Endothelial cell of umbilical vein (primary cell): ENCODE data around the gene TMEM229B. TPM values are rescaled to one million over a fixed set of nuclear protein-coding genes. Genes with fewer than 3 reads are reported as not detected.

Source experiments
- BruUV-seq: library from RNA; stranded (reverse); fragments of 400-500 nt; replicated peaks from 2 replicates; lab custom pipeline; 2021; lab: Mats Ljungman, UMichigan
- CTCF ChIA-PET: fragments of 300-600, 350-600 bp; sonication (Branson Sonifier 250); formaldehyde crosslinking; loops from one replicate; lab custom pipeline; 2021; ENCODE audit warnings: antibody characterized with exemption, inconsistent platforms; lab: Charles Lee
- POLR2A ChIA-PET: fragments of 300-600, 350-600 bp; sonication (Branson Sonifier 250); formaldehyde crosslinking; loops from one replicate; lab custom pipeline; 2021; ENCODE audit warnings: antibody characterized with exemption, inconsistent platforms; lab: Charles Lee
- DNase-seq: peaks from one replicate; pipeline ENCODE4 v3.0.0-alpha.2; 2011; ENCODE audit warnings: low read depth, low spot score
- FAIRE-seq: peaks from 2 replicates; lab custom pipeline; 2011; peaks lifted over from hg19 to GRCh38; lab: Jason Lieb, UNC
- H2AFZ ChIP-seq: 2 replicates; pipeline ENCODE4 v1.6.0; 2012; ENCODE audit warnings: low read depth, low read length, control low read depth, inconsistent platforms
- H3K27ac ChIP-seq: 2 replicates; pipeline ENCODE4 v1.5.1; 2011; ENCODE audit warnings: low read depth, mild to moderate bottlenecking, control low read depth, low read length, moderate library complexity; ENCODE audit not compliant: insufficient read depth
- H3K27me3 ChIP-seq, 2 experiments: 2 replicates each; pipeline versions ENCODE4 v1.6.0 to v1.6.1; 2011; ENCODE audit warnings: low read length in 2 of 2, mixed read lengths in 1 of 2; ENCODE audit not compliant: control insufficient read depth in 2 of 2, insufficient read depth in 2 of 2
- H3K36me3 ChIP-seq, 2 experiments: 2 replicates in 1 of 2; 3 replicates in 1 of 2; pipeline ENCODE4 v1.5.1; 2011; ENCODE audit warnings: low read length in 2 of 2, mild to moderate bottlenecking in 1 of 2, moderate library complexity in 1 of 2; ENCODE audit not compliant: control insufficient read depth in 2 of 2, insufficient read depth in 2 of 2; ENCODE audit errors: extremely low read depth in 1 of 2
- H3K4me1 ChIP-seq: 3 replicates; pipeline ENCODE4 v1.5.1; 2011; ENCODE audit warnings: mild to moderate bottlenecking, low read length; ENCODE audit not compliant: control insufficient read depth, insufficient read depth; ENCODE audit errors: extremely low read depth
- H3K4me2 ChIP-seq: 2 replicates; pipeline ENCODE4 v1.6.1; 2011; ENCODE audit warnings: low read length, control low read depth, mixed read lengths; ENCODE audit not compliant: insufficient read depth
- H3K4me3 ChIP-seq, 3 experiments: fragments of 200-600 bp in 1 of 3; sonication (generic), shearing (Covaris generic) in 1 of 3; replicated peaks in 1 of 3; 2 replicates each; pipeline ENCODE4 v1.5.1; 2011 to 2016; ENCODE audit warnings: control low read depth in 3 of 3, low read length in 3 of 3, mild to moderate bottlenecking in 2 of 3, inconsistent platforms in 1 of 3, low read depth in 1 of 3, moderate library complexity in 1 of 3; ENCODE audit not compliant: insufficient read depth in 1 of 3
- H3K79me2 ChIP-seq: 2 replicates; pipeline ENCODE4 v1.6.0; 2012; ENCODE audit warnings: low read length, inconsistent platforms; ENCODE audit not compliant: control insufficient read depth, insufficient read depth
- H3K9ac ChIP-seq: replicated peaks from 2 replicates; pipeline ENCODE3; 2011; ENCODE audit warnings: low read length, control low read depth; ENCODE audit not compliant: insufficient read depth; ENCODE audit errors: extremely low read depth
- H3K9me1 ChIP-seq: replicated peaks from 3 replicates; pipeline ENCODE4 v1.6.0; 2011; ENCODE audit warnings: mild to moderate bottlenecking, low read length; ENCODE audit not compliant: control insufficient read depth, insufficient read depth; ENCODE audit errors: extremely low read depth
- H3K9me3 ChIP-seq: replicated peaks from 2 replicates; pipeline ENCODE4 v1.5.1; 2012; ENCODE audit warnings: low read length, inconsistent platforms; ENCODE audit not compliant: control insufficient read depth, insufficient read depth
- H4K20me1 ChIP-seq: replicated peaks from 2 replicates; pipeline ENCODE3; 2011; ENCODE audit warnings: mild to moderate bottlenecking, low read length; ENCODE audit not compliant: control insufficient read depth, insufficient read depth; ENCODE audit errors: extremely low read depth
- CTCF ChIP-seq, 2 donors: IDR thresholded peaks; 1 replicate in 1 of 2; 2 replicates in 1 of 2; pipeline ENCODE4 v1.5.1; 2011; ENCODE audit warnings: low read length in 2 of 2, mild to moderate bottlenecking in 2 of 2, moderate library complexity in 2 of 2, control low read depth in 1 of 2, inconsistent platforms in 1 of 2, low read depth in 1 of 2; ENCODE audit not compliant: insufficient read depth in 1 of 2; ENCODE audit errors: extremely low read depth in 1 of 2
- EZH2 ChIP-seq: IDR thresholded peaks from 2 replicates; pipeline ENCODE4 v1.6.1; 2012; ENCODE audit warnings: borderline replicate concordance, low read depth, mild to moderate bottlenecking, moderate library complexity, low read length, inconsistent platforms; ENCODE audit not compliant: severe bottlenecking
- FOS ChIP-seq: IDR thresholded peaks from 2 replicates; pipeline ENCODE4 v1.6.1; 2011; ENCODE audit warnings: mild to moderate bottlenecking, low read length, moderate library complexity, borderline replicate concordance; ENCODE audit not compliant: insufficient read depth
- GATA2 ChIP-seq: IDR thresholded peaks from 2 replicates; pipeline ENCODE4 v1.7.0; 2011; ENCODE audit warnings: low read depth, mild to moderate bottlenecking, moderate library complexity, mixed read lengths, low read length; ENCODE audit not compliant: insufficient read length, insufficient read depth
- JUN ChIP-seq: IDR thresholded peaks from 2 replicates; pipeline ENCODE4 v1.6.1; 2011; ENCODE audit warnings: borderline replicate concordance, low read depth; ENCODE audit not compliant: insufficient read length, insufficient read depth
- MYC ChIP-seq: IDR thresholded peaks from one replicate; pipeline ENCODE4 v1.6.1; 2011; ENCODE audit warnings: mild to moderate bottlenecking, low read depth, low read length
- POLR2A ChIP-seq: IDR thresholded peaks from 2 replicates; pipeline ENCODE4 v1.6.1; 2012; ENCODE audit warnings: low read depth, mild to moderate bottlenecking, control low read depth, low read length
- POLR2AphosphoS5 ChIP-seq: IDR thresholded peaks from 2 replicates; pipeline ENCODE4 v1.6.1; 2012; ENCODE audit warnings: low read depth, mild to moderate bottlenecking, control low read depth, low read length, moderate library complexity; ENCODE audit not compliant: insufficient read depth
- dilution Hi-C: fragments of 300-500 bp; cut with MboI; formaldehyde crosslinking; loops from one replicate; pipeline ENCODE4 v1.15.0; 2019; ENCODE audit warnings: low sequenced_read_pairs; ENCODE audit not compliant: extremely low pct_ligation_motif_present
- intact Hi-C: fragments of 100-400 bp; cut with micrococcal nuclease; formaldehyde crosslinking; loops from one replicate; pipeline ENCODE4 v1.10.0; 2022
- polyA plus RNA-seq, 4 experiments: library from polyadenylated mRNA; depleted of rRNA in 3 of 4; stranded (reverse) in 3 of 4; unstranded in 1 of 4; fragments of >200 nt; gene quantifications; 2 replicates each; pipeline versions ENCODE4 v1.2.1 to v1.2.3, GENCODE V29; 2011 to 2012; ENCODE audit warnings: missing spikeins in 1 of 4
- total RNA-seq: library from RNA; stranded (reverse); gene quantifications from 2 replicates; pipeline ENCODE4 v1.2.3, GENCODE V29; 2021
- TF ChIP-seq, protein P1 (sequence below): IDR thresholded peaks from 2 replicates; pipeline ENCODE4 v1.6.1; 2011; ENCODE audit not compliant: insufficient read depth, insufficient read length

TMEM229B gene
- total and polyA plus RNA-seq, 2 donors (not counting 3 experiments of a cell fraction or from before 2014, with no cell fraction given) = 0.03 TPM; not detected in 1

- H2AFZ ChIP-seq = peak overlapping the region; percentile 24
- H3K4me3 ChIP-seq = no peak overlapping the region
- H3K4me2 ChIP-seq = no peak overlapping the region
- FAIRE-seq (peak; percentile 90), DNase-seq (peak; percentile 67)
- H3K27ac ChIP-seq = no peak overlapping the region
- TF ChIP-seq CTCF (IDR thresholded peaks at IDR 0.05; ENCODE audit: extremely low read depth in 1 of 2, insufficient read depth in 1 of 2, low read depth in 1 of 2, low read length in 2 of 2) (peak; percentile 73 to 78), MYC (no peak)
- H3K79me2 ChIP-seq = no peaks in the 10 kb centered on the region
- no peaks in the 10 kb centered on the region for H3K9me3 ChIP-seq
- H3K4me1 ChIP-seq = peaks cover 2% of the 10 kb centered on the region
- dilution Hi-C loops (no loop called here), intact Hi-C loops (loop anchor here (1.0 to 10.0 kb wide), 6 partner anchors 88 to 277 kb away; partner anchors contain the start of gene PLEKHH1)
- no TSS peak for BruUV-seq
- CTCF ChIA-PET = interaction anchor here (0.6 to 9.1 kb wide), 43 partner anchors 9 to 334 kb away, joined by 3 to 298 read pairs (median 4); partner anchors contain the start of genes ATP6V1D, EIF2S1, PIGH and PLEK2
- peaks cover 1 to 2% of the 10 kb centered on the region in 2 experiments for H3K27me3 ChIP-seq
- no peaks in the 10 kb centered on the region for H3K36me3 ChIP-seq
- no peak overlapping the region for H3K9ac ChIP-seq
- H4K20me1 ChIP-seq = no peaks in the 10 kb centered on the region
- POLR2A ChIA-PET = interaction anchor here (0.6 kb wide), 1 partner anchor 1068 kb away, joined by 3 read pairs; no protein-coding TSS in a partner anchor
- H3K9me1 ChIP-seq = no peaks in the 10 kb centered on the region
Measured at GRCh38 chr14:67426983-67427606, 61.4 kb downstream of the TMEM229B start.

- CTCF ChIA-PET = interaction anchor here (0.6 to 9.1 kb wide), 25 partner anchors 10 to 335 kb away, joined by 3 to 298 read pairs (median 9); partner anchors contain the start of genes ATP6V1D, EIF2S1, PIGH and PLEK2
- POLR2A ChIA-PET = interaction anchor here (0.6 kb wide), 1 partner anchor 1067 kb away, joined by 3 read pairs; no protein-coding TSS in a partner anchor
- Histone ChIP-seq H4K20me1 (no peaks in the 10 kb centered on the region), H3K4me3 (no peak overlapping the region), H3K36me3 (no peaks in the 10 kb centered on the region), H3K27ac (no peak overlapping the region), H2AFZ (no peak overlapping the region), H3K4me2 (no peak overlapping the region), H3K27me3 (no peaks in the 10 kb centered on the region), H3K9me1 (no peaks in the 10 kb centered on the region), H3K9me3 (no peaks in the 10 kb centered on the region), H3K9ac (no peak overlapping the region), H3K79me2 (no peaks in the 10 kb centered on the region), H3K4me1 (peaks cover 2% of the 10 kb centered on the region)
- dilution Hi-C loops (no loop called here), intact Hi-C loops (loop anchor here (2.0 to 10.0 kb wide), 2 partner anchors 89 to 107 kb away; partner anchors contain the start of gene PLEKHH1)
- FAIRE-seq = no peak
- TF ChIP-seq FOS = no peak
- no peak for TF ChIP-seq JUN
- TF ChIP-seq, protein P1, sequence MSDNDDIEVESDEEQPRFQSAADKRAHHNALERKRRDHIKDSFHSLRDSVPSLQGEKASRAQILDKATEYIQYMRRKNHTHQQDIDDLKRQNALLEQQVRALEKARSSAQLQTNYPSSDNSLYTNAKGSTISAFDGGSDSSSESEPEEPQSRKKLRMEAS = no peak
- TF ChIP-seq GATA2 = no peak
- TF ChIP-seq POLR2A = no peak
- TF ChIP-seq MYC = no peak
- no peak for TF ChIP-seq CTCF (IDR thresholded peaks at IDR 0.05; ENCODE audit: extremely low read depth in 1 of 2, insufficient read depth in 1 of 2, low read depth in 1 of 2, low read length in 2 of 2)
- TF ChIP-seq POLR2AphosphoS5 = no peak
- no peak for TF ChIP-seq EZH2
- no TSS peak for BruUV-seq
- no peak for DNase-seq
Measured at GRCh38 chr14:67426161-67426560, 62.4 kb downstream of the TMEM229B start.
